NCI-H510A treated with DMSO at 0.1 percent for 48 hours (cell line): ENCODE measurements around the gene RAP1GAP2.
"Not testable (repeated sequence)": the region's sequence is repeated elsewhere in the genome, so short reads cannot be mapped to it uniquely, and the experiment has no call there.

Source experiments
- DNase-seq: peaks from one replicate; lab custom pipeline; 2025; lab: John Stamatoyannopoulos, UW

RAP1GAP2 gene

DNA sequence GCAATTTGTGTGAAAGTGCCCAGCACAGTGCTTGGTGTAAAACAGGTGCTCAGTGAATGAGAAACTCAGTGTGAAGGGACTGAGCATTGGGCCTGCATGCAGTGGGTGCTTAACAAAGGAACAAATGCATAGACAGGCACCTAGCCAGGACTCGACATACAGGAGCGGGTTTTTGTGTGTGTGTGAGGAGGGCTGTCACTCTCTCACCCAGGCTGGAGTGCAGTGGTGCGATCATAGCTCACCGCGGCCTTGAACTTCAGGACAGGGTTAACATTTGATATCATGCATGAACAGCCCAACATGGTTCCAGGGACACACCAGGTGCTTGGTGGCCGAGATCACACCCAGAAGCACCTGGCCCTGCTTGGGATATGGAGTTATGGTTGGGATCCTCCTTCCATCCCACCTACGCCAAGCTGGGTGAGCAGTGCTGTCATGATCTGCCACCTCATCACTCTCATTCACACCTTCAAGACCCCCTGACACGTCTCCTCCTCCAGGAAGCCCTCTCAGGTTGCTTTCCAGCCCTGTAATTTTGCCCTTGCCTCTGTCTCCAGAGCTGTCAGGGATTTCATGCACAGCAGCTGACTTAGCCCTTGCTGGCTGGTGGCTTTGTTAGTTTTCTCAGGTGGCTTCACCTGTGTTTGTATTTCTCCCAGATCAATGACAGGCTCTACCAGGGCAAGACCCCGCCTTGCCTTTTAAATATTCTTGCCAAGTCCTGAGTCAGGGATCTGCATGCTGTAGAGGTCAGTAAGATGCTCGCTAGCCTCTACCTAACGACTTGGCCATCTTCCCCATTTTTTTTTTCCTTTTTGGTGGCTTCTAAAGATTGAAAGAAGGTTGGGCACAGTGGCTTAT lies 200.8 kb downstream of the RAP1GAP2 start:
- no peak for DNase-seq

DNA sequence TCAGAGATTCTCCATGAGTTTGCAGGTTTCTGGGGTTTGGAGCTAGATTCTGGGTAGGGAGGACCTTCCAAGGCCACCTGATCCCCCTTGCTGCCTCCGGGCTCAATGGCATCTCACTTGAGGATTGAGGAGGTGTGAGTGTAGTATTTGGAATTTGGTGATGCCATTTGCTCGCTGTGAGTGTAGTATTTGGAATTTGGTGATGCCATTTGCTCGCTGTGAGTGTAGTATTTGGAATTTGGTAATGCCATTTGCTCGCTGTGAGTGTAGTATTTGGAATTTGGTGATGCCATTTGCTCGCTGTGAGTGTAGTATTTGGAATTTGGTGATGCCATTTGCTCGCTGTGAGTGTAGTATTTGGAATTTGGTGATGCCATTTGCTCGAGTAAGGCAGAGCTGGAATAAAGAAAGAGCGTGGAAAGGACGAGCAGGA lies 202.2 kb downstream of the RAP1GAP2 start:
- DNase-seq = not testable (repeated sequence)

DNA sequence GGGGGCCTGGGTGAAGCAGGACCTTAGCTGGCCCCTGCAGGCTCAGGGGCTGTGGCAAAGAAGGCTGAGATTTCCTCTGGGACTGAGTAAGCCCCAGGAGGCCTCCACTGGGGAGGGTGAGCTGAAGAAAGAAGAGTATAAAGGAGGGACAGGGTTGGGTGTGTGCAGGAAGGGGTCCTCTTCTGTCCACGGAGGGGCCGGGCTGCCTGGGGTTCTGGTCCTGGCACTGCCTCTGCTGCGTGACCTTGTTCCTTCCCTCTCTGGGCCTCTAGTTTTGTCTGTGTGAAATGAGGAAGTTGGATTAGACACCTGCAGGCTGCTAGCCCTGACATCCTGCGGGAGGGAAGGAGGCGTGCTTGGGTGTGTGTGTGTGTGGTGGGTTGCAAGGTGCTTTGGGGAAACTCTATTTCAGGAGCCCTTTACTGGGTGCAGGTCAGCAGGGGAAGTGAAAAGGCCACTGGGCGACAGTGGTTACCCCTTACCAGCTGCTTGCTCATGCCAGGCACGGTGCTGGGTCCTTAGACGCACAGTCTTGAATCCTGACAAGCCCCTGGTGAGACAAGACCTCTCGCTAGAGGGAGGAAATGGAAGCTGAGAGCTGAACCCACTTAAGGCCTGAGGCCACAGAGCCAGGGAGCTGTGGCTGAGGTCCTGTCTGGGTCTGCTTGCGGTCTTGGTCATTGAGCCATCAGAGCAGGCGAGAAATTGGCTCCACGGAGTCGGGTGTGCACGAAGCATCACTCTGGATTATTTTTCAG lies 206.5 kb downstream of the RAP1GAP2 start:
- no peak for DNase-seq

DNA sequence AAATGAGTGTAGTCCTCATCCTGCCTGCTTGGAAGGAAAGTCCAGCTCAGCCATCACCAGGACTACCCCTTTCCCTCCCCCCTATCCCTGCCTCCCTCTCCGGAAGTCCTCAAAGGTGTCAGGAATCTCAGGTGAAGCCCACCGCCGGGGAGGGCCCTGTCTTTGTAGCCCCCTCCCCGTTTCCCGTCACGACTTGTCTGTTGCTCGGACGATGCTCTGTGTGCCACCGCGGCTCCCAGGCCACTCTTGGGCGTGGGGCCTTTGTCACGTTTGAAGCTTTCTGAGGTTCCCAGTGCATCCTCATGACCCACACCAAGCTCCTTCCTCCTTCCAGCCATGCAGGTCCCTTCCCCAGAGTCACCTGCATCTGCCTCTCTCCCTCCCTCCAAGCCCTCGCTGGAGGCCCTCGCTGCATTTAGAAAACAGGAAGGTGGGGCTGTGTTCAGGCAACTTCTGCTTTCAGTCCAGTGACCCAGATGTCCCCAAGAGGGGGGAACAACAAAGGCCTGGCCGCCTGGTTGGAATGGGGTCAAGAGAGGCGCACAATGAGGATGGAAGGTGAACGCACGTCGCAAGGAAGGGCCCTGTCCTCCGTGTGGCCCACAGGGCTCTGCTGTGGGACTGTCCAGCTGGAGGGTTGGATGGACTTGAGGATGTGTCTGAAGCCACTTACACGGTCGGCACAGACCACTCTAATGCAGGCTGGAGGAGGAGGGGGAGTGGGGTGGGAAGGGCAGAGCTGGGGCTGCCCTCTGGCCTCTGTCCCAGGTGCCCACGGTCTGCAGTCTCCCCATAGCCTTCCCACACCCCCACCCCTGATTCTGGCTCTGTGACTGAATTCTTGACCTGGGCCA lies 207.3 kb downstream of the RAP1GAP2 start:
- DNase-seq = no peak

DNA sequence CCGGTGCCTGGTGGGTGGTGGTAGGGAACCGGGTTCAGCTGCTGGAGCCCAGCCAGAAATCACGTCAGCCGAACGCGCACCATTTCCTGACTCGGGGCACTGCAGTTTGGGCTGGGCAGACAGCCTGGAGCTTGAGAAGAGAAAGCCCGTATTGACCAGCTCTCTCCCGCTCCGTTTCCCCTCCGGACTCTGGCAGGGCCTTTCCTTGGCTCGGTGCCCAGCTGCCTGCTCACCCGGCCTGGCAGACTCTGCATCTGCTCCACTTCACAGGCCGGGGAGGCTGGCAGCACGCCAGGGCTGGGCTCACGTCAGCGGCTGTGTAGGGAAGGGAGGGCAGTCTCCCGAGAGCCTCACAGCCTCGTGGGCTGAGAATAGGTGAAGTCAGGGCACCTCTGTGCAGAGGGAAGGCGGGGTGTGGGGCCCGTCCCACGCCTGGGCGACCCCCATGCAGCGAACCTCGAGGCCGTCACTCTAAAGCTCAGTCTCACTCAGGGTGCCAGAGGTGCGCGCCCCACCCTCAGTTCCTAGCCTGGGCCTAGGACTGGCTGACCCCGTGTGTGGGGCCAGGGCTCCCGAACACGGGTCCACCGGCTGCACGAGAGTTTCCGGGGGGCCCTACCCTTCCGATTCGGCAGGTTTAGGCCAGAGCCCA lies 208.0 kb downstream of the RAP1GAP2 start:
- DNase-seq = peak; percentile 87

DNA sequence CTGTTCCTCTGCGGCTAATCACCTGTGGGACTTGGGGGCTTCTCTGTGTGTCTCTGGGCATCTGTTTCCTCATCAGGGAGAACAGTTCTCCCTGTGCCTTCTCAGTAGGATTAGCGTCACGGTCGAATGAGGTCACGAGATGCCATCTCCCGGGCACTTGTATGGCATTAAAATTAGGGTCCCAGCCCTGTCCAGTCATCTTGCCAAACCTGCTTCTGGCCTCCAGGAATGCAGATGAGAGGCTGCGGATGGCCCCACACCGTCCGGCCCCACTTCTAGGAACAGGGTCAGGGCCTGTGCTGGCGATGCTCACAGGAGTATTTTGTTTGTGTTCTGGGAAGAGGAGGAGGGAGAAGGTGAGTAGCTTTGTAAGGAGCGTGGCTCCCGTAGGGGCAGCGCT lies 208.7 kb downstream of the RAP1GAP2 start:
- DNase-seq = peak; percentile 45

DNA sequence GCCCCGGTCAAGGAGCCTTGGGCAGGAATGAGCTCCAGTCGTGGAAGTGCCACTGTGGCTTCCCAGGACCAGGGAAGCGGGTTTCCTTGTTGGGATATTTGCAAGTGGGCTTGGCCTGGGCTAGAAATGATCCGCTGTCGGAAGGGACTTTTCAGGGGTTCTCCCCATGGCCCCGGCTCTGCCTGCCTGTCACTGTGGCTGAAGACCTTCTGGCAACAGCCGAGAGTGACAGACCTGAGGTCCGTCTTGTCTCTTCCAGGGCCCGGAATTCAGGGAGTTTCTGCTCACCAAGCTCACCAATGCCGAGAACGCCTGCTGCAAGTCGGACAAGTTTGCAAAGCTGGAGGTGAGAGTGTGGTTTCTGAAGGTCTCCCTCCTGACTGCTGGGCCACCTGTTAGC lies 209.5 kb downstream of the RAP1GAP2 start:
- no peak for DNase-seq

DNA sequence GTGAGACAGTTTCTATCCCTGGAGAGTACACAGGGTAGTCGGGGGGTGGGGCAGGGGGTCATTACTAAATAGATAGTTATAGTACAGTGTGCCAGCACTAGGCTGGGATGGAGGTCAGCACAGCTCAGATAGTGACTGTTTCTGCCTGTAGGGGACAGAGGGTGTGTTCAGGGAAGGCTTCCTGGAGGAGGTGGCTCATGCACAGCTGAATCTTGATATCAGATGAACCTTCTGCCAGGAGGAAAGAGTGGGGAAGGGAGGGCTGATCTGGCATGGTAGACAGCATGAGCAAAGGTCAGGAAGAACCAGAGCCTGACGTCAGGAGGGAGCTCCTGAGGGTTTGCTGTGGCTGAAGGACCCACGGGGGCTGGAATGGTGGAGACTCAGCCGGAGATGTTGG lies 210.6 kb downstream of the RAP1GAP2 start:
- DNase-seq = no peak

DNA sequence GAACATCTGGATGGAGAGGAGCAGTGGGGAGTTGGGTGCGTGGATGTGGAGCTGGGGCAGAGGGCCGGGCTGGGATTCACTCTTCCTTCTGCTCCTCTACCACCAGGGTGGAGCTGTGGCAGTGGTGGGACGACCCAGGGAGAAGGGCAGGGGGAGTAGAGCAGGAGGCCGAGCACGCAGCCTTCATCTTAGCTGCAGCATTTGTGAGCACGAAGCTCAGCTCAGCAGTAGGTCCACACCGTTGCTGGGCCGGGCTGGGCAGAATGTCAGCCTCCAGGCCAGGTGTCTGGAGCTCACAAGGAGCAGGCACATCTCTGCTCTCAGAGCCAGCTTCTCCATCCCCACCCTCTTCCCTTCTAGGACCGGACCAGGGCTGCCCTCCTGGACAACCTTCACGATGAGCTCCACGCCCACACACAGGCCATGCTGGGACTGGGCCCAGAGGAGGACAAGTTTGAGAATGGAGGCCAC lies 211.4 kb downstream of the RAP1GAP2 start:
- no peak for DNase-seq

DNA sequence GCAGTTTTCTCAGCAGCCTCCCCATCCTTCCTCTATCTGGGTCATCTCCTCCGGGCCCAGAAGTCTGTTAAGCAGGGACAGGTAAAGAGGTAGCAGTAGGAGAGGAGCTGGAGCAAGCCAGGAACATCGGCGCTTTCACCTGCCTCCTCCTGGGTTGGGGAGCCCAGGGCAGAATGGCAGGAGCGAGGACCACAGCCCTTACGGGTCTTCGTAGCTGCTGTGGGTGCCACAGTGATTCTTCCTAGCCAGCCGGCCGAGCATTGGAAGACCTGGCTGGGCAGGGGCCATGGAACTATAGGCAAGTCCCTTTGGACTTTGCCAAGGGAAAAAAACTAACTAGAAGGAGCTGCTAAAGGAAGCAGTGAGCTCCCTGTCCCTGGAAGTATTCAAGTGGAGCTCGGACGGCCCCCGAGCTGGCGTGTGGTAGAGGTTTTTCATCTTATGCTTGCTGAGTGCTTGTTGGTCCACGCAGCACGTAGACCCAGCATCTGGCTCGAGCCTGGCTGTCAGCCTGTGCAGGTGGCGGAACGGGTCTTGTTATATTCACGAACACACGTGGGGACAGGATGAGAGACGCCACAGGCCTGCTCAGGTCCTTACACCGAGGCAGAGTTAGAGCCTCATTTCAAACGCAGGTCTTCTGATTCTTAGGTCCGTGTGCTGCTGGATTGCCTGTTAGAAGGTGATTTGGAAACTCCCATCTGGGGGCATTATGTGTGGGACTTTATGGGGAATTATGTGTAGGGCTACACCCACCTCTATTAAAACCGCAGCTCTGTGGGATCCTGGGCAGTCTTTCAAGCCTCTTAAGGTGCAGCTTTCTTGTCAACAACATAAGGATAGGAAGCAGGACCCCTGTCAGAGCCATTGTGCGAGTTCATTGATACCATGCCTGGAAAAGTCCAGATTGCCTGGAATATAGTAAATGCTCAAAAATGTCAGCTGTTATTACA lies 212.4 kb downstream of the RAP1GAP2 start:
- DNase-seq = no peak

DNA sequence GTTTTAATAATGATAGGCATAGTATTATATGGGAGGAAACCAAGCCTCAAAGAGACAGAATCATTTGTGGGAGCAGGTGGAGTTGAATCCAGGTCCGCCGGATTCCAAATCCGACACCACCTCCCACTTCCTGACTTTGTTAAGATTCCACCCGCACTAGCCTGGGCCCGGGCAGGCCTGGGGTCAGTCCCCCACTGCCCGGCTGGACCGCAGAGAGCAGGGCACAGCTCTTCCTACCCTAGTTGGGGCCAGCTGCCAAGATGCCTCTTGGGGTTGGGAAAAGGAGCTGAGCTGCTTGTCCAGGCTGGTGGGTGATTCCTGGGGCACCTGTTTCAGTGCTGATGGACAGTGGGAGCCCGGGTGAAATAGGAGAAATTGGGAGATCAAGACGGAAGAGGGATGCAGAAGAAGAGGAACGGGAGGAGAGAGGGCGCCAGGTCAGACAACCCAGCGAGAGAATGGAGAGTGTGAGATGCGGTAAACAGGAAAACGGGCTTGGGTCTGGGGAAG lies 213.2 kb downstream of the RAP1GAP2 start:
- no peak for DNase-seq

DNA sequence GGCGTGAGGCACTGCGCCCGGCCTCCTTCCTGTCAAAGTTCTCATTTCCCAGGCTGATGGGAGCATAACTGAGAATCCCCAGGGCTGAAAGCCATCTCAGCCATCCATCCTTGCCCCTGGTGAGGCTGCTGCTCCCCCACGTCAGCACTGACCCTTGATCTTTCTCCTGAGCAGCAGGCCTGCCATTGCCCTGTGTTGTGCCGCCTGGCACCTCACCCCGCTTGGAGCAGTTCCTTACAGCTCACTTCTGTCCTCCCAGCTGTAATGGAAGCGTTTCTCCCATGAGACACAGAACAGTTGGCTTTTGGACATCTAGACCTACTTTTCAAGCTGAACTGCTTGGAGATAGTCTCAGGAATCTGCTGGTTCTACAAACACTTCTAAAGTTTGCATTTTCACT lies 215.7 kb downstream of the RAP1GAP2 start:
- no peak for DNase-seq

DNA sequence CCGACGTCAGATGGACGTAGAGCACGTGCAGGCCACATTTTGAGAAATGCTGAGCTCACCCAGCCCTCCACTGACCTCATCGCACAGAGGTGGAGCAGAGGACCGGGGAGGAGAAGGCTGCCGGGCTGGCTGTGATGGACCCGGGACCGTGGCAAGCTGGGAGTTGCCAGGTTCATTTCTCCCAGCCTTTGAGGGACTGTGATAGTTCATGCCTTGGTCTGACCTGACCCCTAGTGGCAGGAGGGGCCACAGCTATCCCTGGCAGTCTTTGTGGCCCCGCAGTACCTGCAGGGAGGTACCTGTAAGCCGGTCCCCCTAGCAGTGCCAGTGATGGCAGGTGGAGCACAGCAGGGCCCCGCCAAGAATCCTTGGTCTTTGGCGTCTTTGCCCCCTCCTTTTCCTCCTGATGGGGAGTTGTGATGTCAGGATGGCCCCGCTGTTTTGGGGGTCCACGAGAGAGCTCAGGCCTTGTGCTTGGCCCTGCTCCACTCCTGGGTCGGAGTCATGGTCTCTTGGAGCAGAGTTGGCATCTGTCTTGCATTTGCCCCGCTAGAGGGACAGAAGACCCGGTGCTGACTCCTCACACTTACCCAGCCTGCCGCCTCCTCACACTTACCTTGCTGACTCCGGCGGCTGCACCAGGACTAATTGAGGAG lies 216.8 kb downstream of the RAP1GAP2 start:
- DNase-seq = peak; percentile 68

DNA sequence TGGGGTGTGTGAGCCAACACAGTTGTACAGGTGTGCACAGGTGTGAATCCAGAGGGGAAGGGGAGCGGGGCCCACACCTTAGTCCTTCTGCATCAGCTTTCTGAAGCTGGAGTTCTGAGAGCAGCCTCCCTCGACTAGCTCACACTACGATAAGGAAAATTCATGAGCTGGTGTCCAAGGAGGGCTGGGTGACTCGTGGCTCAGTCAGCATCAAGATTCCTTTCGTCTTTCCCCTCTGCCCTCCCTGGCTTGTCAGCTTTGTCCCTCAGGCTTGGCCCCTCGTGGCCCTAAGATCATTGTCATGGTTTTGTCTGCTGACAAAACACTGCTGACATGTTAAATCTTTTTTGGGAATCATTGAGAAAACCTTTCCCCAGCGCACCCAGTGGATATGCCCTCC lies 219.7 kb downstream of the RAP1GAP2 start:
- no peak for DNase-seq

DNA sequence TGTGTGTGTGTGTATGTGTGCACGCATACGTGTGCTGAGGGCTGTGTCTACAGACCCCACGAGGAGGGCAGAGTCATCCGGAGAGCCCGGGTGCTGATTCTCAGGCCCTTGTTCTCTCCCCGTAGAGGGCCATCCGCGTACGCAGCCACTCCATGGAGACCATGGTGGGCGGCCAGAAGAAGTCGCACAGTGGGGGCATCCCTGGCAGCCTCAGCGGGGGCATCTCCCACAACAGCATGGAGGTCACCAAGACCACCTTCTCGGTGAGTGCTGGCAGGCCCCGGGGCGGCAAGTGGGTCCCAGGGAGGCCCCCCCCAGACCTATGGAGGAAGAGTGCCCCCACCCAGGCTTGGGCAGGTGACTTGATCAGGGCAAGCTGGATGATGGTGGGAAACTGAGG lies 221.7 kb downstream of the RAP1GAP2 start:
- DNase-seq = no peak

DNA sequence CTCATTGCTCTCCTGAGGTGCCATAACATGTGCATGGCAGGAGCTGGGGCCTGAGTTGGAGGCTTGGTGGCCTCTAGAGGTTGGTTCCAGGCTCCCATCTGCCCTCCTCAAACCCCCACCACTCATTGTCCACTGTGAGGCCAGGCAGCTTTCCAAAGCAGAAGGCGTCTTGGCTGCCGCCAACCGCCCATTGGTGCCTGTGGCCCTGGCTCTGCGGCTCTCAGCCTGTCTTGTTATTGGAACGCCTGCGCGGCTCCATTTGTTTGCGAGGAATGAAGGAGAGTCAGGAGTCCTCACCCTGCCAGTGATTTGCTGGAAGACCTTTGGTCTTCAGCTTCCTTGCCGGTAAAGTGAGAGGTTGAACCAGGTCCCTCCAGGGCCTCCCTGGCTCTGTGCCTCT lies 223.5 kb downstream of the RAP1GAP2 start:
- DNase-seq = no peak

DNA sequence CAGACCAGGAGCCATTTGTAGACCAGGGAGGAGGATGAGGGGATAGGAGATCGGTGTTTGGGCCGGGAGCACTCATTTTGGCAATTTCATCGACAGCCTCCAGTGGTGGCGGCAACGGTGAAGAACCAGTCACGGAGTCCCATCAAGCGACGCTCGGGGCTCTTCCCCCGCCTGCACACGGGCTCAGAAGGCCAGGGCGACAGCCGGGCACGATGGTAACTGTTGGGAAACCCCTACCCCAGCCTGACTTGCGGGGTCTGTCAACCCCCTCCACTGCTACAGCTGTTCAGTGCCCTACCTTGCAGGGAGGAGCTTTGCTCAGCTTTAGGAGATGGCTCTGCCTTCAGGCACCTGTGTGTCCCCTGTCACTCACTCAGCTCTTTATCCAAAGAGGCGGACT lies 224.1 kb downstream of the RAP1GAP2 start:
- DNase-seq = no peak

DNA sequence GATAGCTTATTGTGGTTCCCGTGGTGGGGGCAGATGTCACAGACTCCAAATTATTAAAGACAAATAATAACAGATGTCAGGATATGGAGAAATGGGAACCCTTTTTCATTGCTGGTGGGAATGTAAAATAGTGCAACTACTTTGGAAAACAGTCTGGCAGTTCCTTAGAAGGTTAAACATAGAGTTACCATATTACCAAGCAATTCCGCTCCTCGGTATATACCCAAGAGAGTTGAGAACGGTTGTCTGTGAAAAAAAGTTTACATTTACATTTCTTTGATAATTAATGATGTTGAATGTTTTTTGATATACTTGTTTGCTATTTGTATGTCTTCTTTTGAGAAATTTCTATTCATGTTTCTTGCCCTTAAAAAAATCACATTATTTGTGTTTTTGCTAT lies 226.0 kb downstream of the RAP1GAP2 start:
- no peak for DNase-seq

DNA sequence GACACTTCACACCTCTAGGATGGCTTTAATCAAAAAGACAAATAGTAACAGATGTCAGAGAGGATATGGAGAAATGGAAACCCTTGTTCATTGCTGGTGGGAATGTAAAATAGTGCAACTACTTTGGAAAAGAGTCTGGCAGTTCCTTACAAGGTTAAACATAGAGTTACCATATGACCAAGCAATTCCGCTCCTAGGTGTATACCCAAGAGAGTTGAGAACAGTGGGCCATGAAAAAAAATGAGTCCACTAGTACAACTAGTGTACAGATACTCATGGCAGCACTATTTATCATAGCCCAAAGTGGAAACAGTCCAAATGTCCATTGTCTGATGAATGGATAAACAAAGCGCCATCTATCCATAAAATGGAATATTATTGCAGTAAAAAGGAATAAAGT lies 228.1 kb downstream of the RAP1GAP2 start:
- DNase-seq = no peak
